MM.1S (cell line): Measurements from ENCODE around the gene STRN3.

ENCODE experiments used
- EZH2 ChIP-seq: fragments of 300-600 bp; sonication (generic); optimal IDR thresholded peaks from 2 replicates; pipeline ENCODE3; 2017; ENCODE audit warnings: low read depth, mild to moderate bottlenecking, antibody characterized with exemption, low read length, mixed read lengths
- EZH2phosphoT487 ChIP-seq: fragments of 300-600 bp; sonication (generic); IDR thresholded peaks from 2 replicates; pipeline ENCODE4 v1.6.1; 2018; ENCODE audit warnings: antibody characterized with exemption, low read length
- TF ChIP-seq, protein P1 (sequence below): fragments of 300-600 bp; sonication (generic); IDR thresholded peaks from 2 replicates; pipeline ENCODE4 v1.5.1; 2016; ENCODE audit warnings: antibody characterized with exemption, low read length, mixed read lengths

- TF ChIP-seq, protein P1, sequence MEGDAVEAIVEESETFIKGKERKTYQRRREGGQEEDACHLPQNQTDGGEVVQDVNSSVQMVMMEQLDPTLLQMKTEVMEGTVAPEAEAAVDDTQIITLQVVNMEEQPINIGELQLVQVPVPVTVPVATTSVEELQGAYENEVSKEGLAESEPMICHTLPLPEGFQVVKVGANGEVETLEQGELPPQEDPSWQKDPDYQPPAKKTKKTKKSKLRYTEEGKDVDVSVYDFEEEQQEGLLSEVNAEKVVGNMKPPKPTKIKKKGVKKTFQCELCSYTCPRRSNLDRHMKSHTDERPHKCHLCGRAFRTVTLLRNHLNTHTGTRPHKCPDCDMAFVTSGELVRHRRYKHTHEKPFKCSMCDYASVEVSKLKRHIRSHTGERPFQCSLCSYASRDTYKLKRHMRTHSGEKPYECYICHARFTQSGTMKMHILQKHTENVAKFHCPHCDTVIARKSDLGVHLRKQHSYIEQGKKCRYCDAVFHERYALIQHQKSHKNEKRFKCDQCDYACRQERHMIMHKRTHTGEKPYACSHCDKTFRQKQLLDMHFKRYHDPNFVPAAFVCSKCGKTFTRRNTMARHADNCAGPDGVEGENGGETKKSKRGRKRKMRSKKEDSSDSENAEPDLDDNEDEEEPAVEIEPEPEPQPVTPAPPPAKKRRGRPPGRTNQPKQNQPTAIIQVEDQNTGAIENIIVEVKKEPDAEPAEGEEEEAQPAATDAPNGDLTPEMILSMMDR: no peak
- TF ChIP-seq EZH2 (no peak), EZH2phosphoT487 (no peak)
Observed at GRCh38 chr14:31024010-31024480, 2.1 kb downstream of the STRN3 start.
